Measurements from ENCODE around the gene N4BP2L2. TPM values are rescaled to one million over a fixed set of nuclear protein-coding genes. Genes with fewer than 3 reads are reported as not detected.

N4BP2L2 gene
- total and polyA plus RNA-seq, 2 of the 13 experiments (the other 11 are each of a cell fraction or from before 2014, with no cell fraction given): 58.9 to 81.2 TPM

DNA sequence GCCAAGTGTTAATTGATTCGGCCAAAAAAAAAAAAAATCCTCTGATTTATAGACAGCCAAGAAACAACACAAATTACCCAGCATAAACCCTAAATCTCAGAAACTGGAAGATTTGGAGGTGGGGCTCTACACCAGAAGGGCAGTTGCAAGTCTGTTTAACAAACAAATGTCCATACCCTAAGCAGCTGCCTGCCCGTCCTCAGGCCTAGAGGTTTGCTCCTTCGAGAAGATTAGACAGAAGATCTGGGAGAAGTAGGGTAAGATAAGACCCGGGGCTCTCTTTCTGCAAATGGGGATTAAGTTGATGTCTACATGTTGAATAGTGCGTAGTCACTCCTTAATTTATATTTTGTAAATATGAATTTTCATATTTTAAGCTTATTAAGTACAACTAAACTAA lies 107.2 kb downstream of the N4BP2L2 start:
- ChIA-PET POLR2A (no interaction called here), CTCF (ENCODE audit: low intra/inter-chr PET ratio, low total read pairs) (no interaction called here)
- Histone ChIP-seq H4K20me1 (ENCODE audit: insufficient read depth, low read length) (peaks cover 4% of the 10 kb centered on the region; the same call in 1 of the 2 replicates), H2AFZ (ENCODE audit: low read length) (no peak overlapping the region), H3K79me2 (ENCODE audit: insufficient read depth, low read length) (peaks cover 7% of the 10 kb centered on the region), H3K9me3 (ENCODE audit: low read length) (no peaks in the 10 kb centered on the region), H3K27me3 (ENCODE audit: control insufficient read depth in 1 of 2, insufficient read depth in 2 of 2, low read length in 2 of 2) (no peaks in the 10 kb centered on the region; a peak in 1 of 5 replicates), H3K4me3 (replicated peaks in 1 of 3; ENCODE audit: insufficient read depth in 1 of 3, low read depth in 2 of 3, low read length in 3 of 3) (no peak overlapping the region), H3K36me3 (replicated peaks in 1 of 2; ENCODE audit: control insufficient read depth in 1 of 2, insufficient read depth in 2 of 2, low read length in 2 of 2) (no peaks in the 10 kb centered on the region), H3K4me1 (ENCODE audit: insufficient read depth, low read length) (peaks cover 33% of the 10 kb centered on the region), H3K27ac (ENCODE audit: extremely low read length, insufficient read depth, low read length) (no peak overlapping the region), H3K9ac (ENCODE audit: insufficient read depth, low read depth, low read length) (no peak overlapping the region), H3K4me2 (ENCODE audit: low read depth, low read length) (no peak overlapping the region)
- 95% methylated on average over 5 of the region's 5 CpGs for WGBS (ENCODE audit: low lambda C conversion rate)
- ATAC-seq: no peak
- DNase-seq (ENCODE audit: low spot score): no peak
- TF ChIP-seq ZSCAN22 (CRISPR knock-in tag; IDR thresholded peaks at IDR 0.05) (no peak), ARHGAP35 (CRISPR knock-in tag; IDR thresholded peaks at IDR 0.05; ENCODE audit: borderline replicate concordance) (no peak)
- no peak for FAIRE-seq
- intact Hi-C loops (cut with micrococcal nuclease; ENCODE audit: unreplicated experiment) (no loop called here), in situ Hi-C loops (cut with HindIII; ENCODE audit: extremely low pct_ligation_motif_present, low pct_unique_long_range_greater_than_20kb) (loop anchor here (25.0 kb wide), 1 partner anchor 394 kb away; the partner anchor contains the start of gene FRY)
- BruUV-seq (replicated peaks): no TSS peak

DNA sequence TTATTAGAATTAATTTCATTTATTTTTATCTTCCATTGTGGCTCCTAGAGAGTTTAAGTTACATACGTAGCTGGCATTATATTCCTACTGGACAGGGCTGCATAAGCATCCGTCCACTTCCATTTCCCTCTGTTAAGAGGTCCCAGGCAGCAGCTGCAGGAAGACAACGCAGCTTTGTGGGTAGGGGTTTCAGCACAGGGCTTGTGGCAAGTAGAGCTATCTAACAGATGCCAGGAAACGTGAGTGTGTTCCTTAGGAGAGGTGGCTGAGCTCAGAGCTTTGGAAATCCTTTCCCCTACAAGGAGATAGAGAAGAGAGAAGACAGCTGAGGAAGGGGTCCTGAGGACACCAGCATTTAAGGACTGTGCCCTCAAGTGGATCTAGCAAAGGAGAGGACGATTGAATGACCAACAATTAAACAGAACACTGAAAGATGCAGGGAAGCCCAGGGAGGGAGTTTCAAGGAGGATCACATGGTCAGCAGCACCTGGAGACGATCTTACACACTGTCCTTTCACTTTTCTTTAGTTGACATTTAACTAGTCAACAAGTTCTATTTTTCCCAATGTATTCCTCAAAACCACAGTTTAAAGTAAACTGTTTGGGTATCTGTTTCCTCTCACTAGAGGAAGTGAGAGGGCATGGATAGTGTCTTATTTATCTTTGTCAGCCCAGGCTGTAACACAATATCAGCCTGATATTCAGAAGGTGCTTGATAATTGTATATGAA lies 108.4 kb downstream of the N4BP2L2 start:
- Histone ChIP-seq H3K27ac (ENCODE audit: extremely low read length, insufficient read depth, low read length) (no peak overlapping the region), H3K79me2 (ENCODE audit: insufficient read depth, low read length) (peaks cover 19% of the 10 kb centered on the region), H3K9me3 (ENCODE audit: low read length) (no peaks in the 10 kb centered on the region), H3K4me1 (ENCODE audit: insufficient read depth, low read length) (peaks cover 45% of the 10 kb centered on the region), H3K9ac (ENCODE audit: insufficient read depth, low read depth, low read length) (peak overlapping the region; percentile 16; the same call in 1 of the 2 replicates), H2AFZ (ENCODE audit: low read length) (no peak overlapping the region), H3K27me3 (ENCODE audit: control insufficient read depth in 1 of 2, insufficient read depth in 2 of 2, low read length in 2 of 2) (no peaks in the 10 kb centered on the region; a peak in 1 of 5 replicates), H4K20me1 (ENCODE audit: insufficient read depth, low read length) (peaks cover 15% of the 10 kb centered on the region; the same call in 1 of the 2 replicates), H3K4me3 (replicated peaks in 1 of 3; ENCODE audit: insufficient read depth in 1 of 3, low read depth in 2 of 3, low read length in 3 of 3) (no peak overlapping the region), H3K4me2 (ENCODE audit: low read depth, low read length) (no peak overlapping the region), H3K36me3 (replicated peaks in 1 of 2; ENCODE audit: control insufficient read depth in 1 of 2, insufficient read depth in 2 of 2, low read length in 2 of 2) (no peaks in the 10 kb centered on the region; a peak in 1 of 5 replicates)
- in situ Hi-C loops (cut with HindIII; ENCODE audit: extremely low pct_ligation_motif_present, low pct_unique_long_range_greater_than_20kb) (loop anchor here (25.0 kb wide), 1 partner anchor 393 kb away; the partner anchor contains the start of gene FRY), intact Hi-C loops (cut with micrococcal nuclease; ENCODE audit: unreplicated experiment) (no loop called here)
- POLR2A ChIA-PET: interaction anchor here (2.5 kb wide), 1 partner anchor 175 kb away, joined by 19 read pairs; no protein-coding TSS in a partner anchor
- ATAC-seq (no peak), FAIRE-seq (no peak), DNase-seq (ENCODE audit: low spot score) (no peak)
- CTCF ChIA-PET (ENCODE audit: low intra/inter-chr PET ratio, low total read pairs): no interaction called here
- no TSS peak for BruUV-seq (replicated peaks)
- WGBS (ENCODE audit: low lambda C conversion rate): 93% methylated on average over 6 of the region's 6 CpGs
- no peak for TF ChIP-seq ZNF180 (CRISPR knock-in tag; IDR thresholded peaks at IDR 0.05; ENCODE audit: borderline replicate concordance, low read depth)
- TF ChIP-seq, protein P1, sequence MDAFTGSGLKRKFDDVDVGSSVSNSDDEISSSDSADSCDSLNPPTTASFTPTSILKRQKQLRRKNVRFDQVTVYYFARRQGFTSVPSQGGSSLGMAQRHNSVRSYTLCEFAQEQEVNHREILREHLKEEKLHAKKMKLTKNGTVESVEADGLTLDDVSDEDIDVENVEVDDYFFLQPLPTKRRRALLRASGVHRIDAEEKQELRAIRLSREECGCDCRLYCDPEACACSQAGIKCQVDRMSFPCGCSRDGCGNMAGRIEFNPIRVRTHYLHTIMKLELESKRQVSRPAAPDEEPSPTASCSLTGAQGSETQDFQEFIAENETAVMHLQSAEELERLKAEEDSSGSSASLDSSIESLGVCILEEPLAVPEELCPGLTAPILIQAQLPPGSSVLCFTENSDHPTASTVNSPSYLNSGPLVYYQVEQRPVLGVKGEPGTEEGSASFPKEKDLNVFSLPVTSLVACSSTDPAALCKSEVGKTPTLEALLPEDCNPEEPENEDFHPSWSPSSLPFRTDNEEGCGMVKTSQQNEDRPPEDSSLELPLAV (CRISPR knock-in tag; conservative IDR thresholded peaks at IDR 0.05; ENCODE audit: low read depth): no peak
- TF ChIP-seq KDM4B (CRISPR knock-in tag; IDR thresholded peaks at IDR 0.05): no peak
- no peak for TF ChIP-seq ZNF205 (CRISPR knock-in tag; IDR thresholded peaks at IDR 0.05)
- TF ChIP-seq ZC3H4 (CRISPR knock-in tag; IDR thresholded peaks at IDR 0.05; ENCODE audit: borderline replicate concordance): no peak
- TF ChIP-seq ELF4 (CRISPR knock-in tag; IDR thresholded peaks at IDR 0.05; ENCODE audit: borderline replicate concordance): no peak
- TF ChIP-seq, protein P2, sequence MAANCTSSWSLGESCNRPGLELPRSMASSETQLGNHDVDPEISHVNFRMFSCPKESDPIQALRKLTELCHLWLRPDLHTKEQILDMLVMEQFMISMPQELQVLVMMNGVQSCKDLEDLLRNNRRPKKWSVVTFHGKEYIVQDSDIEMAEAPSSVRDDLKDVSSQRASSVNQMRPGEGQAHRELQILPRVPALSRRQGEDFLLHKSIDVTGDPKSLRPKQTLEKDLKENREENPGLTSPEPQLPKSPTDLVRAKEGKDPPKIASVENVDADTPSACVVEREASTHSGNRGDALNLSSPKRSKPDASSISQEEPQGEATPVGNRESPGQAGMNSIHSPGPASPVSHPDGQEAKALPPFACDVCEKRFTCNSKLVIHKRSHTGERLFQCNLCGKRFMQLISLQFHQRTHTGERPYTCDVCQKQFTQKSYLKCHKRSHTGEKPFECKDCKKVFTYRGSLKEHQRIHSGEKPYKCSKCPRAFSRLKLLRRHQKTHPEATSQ (CRISPR knock-in tag; IDR thresholded peaks at IDR 0.05; ENCODE audit: borderline replicate concordance): no peak
- TF ChIP-seq PHF8 (CRISPR knock-in tag; IDR thresholded peaks at IDR 0.05): no peak
- no peak for TF ChIP-seq ZNF260 (CRISPR knock-in tag; IDR thresholded peaks at IDR 0.05; ENCODE audit: borderline replicate concordance, low read depth)
- no peak for TF ChIP-seq ADNP (CRISPR knock-in tag; IDR thresholded peaks at IDR 0.05)
